ENCODE measurements around the gene C4orf17.
A peak's percentile ranks its signal among the peaks of the same experiment; 100 is the strongest.
"Not testable (repeated sequence)": the region's sequence is repeated elsewhere in the genome, so short reads cannot be mapped to it uniquely, and the experiment has no call there.

Gene C4orf17

DNA sequence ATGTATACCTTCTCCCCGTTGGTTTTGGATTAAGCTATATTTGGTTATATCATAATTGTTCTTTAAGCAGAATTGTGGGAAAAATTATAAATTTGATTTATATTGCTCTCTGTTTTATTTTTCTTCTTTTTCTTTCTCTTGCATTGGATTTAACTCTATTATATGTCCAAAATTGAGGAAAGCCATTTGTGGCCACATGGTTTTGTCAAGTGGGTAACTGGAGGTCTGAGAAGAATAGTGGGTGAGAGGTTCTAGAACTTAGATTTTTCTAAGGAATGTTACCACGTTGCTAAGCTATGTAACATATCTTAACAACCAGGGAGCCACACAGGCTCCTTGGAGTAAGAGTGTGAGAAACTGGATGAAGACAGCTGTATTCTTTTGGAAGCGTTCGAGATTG, at the start of gene C4orf17:
Gene C4orf17 (plus strand): TSS at position 301 of the 400 bp plus-strand sequence. CDS start 2,061 bp downstream, outside the sequence.
- no peak for DNase-seq (ENCODE audit: low read depth)

DNA sequence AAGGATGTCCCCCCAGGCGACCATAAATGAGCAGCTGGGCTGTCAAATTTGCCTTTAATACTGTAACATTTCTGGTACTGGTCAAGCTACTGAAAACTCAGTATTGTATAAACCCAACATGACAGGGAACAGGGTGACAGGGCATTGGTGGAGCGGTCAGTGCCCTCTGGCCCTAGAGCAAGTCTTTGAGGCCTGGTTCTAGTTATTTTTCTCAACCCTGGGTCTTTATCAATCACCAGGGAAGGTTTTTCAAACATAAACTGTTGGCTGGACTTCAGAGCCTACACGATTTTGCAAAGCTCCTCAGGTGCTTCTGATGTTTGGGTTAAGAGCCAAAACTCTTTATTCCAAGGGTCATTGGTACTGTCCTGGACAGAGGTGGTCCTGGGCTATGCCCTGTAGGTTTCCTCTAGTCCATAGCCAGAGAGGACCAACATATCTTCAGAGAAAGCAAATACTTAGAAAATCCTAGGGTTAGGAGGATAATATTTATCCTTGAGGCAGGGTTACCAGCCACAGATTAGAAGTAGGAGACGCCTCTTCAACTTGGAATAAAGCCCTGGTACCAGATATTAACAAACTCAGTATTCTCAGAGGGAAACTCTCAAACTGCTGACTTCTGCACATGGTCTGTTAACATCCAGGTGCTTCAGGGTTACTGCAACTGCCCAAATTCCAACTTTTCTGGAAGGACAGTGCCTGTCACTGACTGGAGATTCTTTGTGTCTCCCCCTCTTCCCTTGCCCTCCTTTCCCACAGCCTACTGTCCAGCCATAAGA, 49.0 kb upstream of the C4orf17 start:
- DNase-seq (ENCODE audit: low read depth) = no peak

DNA sequence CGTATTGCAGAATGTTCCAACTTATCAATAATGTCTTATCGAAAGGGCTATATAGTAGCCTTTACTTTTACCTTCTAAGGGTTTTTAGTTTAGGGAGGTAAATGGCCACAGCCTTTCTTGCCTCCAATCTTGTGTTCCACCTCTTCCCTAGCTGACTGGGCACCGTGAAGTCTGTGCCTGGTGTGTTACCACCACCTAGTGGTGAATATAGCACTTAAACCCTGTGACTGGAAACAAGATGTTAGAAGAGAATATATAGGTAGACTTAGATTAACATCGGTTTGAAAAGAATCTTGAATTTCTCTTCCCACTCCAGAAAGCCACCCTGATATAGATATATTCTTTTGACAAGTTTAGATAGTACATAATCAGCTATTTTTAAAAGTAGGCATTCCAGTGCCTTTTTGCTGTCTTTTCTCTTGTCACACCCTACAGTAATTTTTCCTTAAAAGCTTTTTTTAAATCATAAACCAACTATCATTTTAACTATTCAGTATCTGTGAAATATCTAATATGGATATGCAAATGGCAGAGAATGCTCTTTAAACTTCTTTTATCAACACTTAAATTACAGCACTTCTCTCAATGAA, 47.9 kb upstream of the C4orf17 start:
- peak; percentile 12 for DNase-seq (ENCODE audit: low read depth)

DNA sequence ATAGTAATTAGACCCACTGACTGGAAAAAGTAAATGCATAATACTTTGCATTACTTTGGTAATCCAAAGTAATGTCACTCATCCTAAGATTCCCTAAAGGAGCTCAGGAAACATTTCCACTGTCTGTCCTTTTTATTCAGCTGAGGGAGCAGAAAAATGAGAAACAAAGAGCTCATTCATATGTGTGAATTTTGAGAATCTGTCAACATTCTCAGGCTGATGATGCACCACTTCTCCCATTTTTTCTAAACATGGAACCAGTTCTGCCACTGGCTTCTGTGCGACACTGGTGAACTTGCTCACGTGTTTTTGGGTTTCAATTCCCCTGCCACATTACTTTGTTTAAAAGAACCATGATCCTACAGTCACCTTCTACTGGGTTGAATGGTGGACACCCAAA, 47.3 kb upstream of the C4orf17 start:
- no peak for DNase-seq (ENCODE audit: low read depth)

DNA sequence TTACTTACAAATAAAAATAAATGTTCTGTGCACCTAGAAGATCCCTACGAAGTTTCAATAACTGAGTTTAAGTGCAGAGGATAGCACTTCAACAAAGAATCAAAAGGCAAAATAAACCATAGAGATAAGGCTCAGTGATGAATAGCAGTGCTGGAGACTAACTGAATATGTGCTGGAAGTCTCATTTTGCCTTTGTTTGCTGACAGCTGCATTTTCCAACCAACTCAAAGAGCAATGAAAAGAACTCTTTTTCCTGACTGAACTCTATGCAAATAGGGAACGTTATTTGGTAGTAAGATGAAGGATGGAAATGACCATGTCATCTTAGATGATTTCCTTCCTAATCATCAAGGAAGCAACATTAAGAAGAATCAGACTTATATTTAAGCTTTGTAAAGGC, 42.9 kb upstream of the C4orf17 start:
- no peak for DNase-seq (ENCODE audit: low read depth)

DNA sequence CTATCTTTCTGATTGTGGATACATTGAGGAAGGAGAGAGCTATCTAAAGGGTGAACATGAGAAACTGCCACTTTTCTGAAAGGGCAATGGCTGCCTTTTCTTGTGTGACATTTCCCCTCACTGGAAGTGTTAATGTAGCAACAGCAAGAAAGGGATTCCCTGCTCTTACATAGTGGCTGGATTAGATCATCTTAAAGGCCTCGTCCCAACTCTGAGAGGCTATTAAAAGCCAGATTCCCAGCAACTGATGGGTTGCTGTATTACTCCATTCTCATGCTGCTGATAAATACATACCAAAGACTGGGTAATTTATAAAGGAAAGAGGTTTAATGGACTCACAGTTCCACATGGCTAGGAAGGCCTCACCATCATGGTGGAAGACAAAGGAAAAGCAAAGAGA, 41.9 kb upstream of the C4orf17 start:
- no peak for DNase-seq (ENCODE audit: low read depth)

DNA sequence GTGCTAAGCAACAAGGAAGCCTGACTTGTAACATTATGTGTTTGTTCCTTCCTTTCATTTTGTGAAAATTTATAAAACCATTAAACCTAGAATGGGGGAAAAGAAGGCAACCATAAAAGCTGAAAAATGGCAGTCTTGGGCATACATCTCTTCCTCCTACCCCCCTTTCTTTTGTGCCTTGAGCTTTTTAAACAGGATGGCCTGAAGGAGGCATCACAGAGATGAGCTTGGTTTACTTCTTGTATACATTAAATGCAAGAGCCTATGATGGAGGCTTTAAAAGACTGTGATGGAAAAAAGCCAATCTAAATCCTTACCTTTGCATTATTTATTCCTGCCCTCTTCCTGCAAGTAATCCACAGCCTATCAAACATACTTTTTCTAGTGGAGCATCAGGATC, 39.5 kb upstream of the C4orf17 start:
- DNase-seq (ENCODE audit: low read depth) = no peak

DNA sequence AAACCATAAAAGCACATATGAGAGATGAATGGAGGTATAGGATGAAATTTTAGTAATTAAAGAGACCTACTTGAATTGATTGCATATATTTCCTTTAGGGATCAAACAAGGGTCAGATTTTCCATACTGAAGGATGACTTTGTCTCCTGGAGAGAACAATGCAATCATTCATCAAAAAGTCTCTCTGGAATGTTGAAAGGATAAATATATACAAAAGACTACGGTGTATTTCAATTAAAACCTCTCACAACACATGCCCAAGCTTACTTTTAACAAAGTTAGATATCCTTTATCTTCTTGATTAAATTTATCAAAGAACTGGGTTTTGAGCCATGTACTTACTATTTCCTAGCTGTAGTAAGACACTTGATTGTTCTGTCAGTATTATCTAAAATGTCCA, 38.9 kb upstream of the C4orf17 start:
- no peak for DNase-seq (ENCODE audit: low read depth)

DNA sequence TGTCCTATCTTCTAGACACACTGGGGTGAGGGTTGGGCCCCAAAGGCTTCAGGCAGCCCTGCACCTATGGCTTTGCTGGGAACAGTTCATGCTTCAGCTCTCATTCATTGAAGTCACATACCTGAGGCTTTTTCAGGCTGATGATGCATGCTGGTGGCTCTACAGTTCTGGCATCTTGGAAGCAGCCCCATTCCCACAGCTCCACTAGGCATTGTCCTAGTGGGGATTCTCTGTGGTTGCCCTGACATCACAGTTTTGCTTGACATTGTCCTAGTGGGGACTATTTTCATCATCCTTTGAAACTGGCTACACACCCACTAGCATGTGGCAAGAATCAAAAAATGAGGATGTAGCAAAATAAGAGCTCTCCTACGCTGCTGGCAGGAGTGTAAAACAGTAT, 37.7 kb upstream of the C4orf17 start:
- DNase-seq (ENCODE audit: low read depth) = no peak

DNA sequence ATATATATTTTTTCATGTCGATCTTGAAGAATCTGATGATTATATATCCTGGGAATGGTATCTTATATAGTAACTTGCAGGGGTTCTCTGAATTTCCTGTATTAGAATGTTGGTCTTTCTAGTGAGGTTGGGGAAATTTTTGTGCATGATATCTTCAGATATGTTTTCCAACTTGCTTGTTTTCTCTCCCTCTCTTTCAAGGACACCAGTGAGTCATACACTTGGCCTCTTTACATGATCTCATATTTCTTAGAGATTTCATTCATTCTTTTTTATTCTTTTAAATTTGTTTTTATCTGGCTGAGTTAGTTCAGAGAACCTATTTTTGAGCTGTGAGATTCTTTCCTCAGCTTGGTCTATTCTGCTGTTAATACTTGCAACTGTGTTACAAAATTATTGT, 27.2 kb upstream of the C4orf17 start:
- no peak for DNase-seq (ENCODE audit: low read depth)

DNA sequence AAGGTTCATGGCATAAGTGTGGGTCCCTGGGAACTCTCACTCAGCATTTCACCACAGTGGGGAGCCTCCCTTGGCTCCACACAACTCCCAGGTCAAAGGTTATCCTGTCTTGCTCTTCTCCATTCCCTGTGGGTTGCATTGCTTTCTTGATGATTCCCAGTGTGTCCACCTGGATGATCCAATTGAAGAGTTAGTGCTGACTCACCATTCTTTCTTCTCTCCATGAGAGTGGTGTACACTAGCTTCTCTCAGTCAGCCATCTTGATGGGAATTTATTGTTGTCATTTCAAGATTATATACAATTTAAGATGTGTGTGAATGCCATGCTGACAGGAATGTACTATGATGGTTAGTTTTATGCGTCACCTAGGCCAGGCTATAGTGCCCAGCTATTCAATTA, 25.6 kb upstream of the C4orf17 start:
- no peak for DNase-seq (ENCODE audit: low read depth)

DNA sequence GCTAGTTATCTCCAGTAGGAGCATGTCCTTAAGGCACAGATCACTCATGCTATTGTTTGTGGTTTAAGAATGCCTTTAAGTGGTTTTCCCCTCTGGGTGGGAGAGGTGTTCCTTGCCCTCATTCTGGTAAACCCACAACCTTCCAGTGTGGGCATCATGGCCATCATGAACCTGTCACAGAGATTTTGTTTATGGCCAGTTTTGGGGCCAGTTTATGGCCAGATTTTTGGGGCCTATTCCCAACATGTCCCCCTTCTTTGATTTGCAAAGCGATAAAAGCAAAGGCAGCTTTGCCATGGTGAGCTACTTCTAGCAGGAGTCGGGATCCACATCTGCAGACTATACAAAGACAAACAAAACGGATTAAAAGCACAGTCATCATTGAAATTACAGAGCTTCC, 24.2 kb upstream of the C4orf17 start:
- not testable (repeated sequence) for DNase-seq (ENCODE audit: low read depth)

DNA sequence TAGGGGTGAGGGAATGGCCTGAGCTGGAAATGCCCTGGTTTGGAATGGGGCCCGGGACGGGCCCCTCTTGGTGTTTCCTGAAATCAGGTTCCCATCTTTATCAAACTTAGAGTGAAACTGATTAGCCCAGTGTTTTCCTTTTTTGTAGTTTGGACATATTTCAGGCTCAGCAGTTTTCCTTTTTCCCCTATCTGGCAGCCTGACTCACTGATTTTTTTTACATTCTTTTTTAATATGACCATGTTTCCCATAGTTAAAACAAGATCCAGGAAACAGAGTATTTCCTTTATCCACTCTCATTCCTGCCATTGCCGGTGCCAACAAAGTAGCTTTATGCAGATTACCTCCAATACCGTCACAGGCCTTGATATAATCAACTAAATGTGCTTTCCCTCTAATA, 20.5 kb upstream of the C4orf17 start:
- DNase-seq (ENCODE audit: low read depth) = no peak

DNA sequence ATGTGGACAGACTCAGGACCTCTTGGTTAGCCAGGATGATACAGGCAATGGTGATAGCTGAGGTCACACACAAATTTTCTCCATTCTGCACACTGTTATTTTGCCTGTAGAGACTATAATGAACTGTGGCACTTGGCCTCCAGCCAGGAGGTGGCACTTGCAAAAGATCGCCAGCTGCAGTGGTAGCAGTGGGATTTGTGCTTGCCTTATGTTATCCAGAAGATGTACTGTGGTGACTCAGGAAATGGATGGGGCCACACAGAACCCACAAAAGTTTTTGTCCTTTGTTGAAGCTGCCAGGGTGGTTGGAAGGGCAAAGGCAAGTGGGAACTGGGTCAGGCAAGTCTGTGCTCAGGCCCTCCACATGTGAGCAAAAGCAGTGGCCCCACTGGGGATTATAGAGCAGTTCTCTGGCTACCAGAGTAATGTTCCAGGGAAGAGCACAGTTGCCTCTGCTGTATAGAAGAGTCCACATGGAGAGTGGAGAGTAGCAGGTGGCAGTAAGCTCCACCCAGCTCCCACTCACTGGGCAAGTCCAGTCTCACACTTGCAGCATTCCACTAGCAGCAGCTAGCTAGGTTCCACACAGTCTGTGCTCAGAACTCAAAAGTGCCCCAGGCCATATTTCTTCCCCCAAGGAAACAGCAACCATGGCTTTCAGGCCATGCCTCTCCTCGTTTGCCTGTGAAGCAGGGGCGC, 5.9 kb upstream of the C4orf17 start:
- no peak for DNase-seq (ENCODE audit: low read depth)

DNA sequence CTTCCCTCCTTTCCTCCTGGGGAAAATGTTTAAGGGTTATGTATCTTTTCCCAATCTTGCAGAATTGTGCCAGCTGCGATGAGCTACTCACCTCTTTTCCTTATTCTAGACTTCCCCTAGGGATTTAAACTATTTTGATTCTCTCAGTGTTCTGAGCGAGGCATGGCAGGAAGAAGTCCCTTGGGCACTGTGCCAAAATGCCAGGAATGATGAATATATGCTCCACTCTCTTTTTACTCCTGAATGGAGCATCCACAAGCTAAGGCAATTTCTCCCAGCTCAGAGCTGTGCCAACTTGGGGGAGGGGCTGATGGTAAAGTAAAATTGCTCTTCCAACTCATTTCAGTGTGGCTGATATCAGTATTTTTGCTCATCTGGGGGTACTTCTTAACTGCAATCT, 4.0 kb upstream of the C4orf17 start:
- no peak for DNase-seq (ENCODE audit: low read depth)

DNA sequence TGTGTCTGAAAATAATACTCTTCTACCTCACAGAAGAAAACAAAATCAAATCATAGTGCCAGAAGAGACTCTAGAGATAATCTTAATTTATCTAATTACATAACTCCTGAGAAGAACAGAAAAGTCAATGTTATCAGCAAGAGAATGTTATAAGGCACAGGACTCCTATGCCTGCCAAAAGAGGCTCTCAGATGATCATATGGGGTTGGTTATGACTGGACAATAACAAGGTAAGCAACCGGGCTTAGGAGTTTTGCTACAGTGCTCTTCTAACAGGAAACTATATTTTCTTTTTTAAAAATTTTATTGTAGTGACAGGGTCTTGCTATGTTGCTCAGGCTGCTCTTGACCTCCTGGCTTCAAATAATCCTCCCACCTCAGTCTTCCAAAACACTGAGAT, 3.5 kb upstream of the C4orf17 start:
- no peak for DNase-seq (ENCODE audit: low read depth)

DNA sequence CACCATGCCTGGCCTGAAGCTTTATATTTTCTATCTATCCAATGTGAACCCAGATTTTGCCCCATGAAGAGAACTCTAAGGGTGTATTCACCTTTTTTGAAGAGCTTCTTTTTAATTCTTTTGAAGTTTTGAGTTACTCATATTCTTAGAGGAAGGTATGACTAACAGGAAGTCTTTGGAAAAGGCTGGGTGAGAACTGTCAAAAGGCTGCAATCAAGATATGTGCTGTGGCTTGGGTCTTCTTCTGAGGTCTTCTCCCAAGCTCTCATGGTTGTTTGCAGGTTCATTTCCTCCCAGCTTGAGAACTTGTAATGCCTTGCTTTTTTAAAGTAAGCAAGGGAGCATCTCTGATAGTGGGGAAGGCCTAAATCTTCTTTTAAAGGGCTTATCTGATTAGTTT, 3.1 kb upstream of the C4orf17 start:
- DNase-seq (ENCODE audit: low read depth) = no peak

DNA sequence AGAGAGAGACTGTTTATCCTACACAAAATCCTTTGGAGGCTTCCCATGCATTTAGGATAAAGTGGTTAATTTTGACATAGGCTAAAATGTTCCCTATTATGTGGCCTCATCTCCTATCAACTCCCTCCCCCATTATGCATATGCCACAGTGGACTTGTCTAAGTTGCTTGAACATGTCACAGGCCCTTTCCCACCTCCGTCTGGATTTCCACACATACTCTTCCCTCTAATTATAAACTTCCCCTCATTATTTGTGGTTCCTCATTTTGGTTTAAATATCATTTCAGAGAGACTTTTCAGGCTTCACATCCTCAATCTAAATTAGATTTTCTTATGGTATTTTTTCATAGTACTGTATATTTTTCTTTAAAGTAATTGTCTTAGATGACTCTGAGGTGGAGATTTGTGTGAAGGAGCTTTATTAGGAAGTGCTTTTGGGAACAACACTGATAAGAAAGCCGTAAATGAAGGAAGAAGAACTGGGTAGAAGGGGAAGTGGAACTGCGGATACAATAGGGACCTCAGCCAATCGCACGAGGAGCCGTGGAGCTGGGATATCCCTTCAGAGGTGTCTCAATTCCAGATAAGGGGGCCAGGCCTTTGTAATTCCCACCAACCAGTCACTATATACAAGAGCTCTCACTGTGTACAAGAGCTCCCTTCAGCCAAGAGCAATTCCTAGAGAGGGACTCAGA, 7.9 kb downstream of the C4orf17 start:
- no peak for DNase-seq (ENCODE audit: low read depth)

DNA sequence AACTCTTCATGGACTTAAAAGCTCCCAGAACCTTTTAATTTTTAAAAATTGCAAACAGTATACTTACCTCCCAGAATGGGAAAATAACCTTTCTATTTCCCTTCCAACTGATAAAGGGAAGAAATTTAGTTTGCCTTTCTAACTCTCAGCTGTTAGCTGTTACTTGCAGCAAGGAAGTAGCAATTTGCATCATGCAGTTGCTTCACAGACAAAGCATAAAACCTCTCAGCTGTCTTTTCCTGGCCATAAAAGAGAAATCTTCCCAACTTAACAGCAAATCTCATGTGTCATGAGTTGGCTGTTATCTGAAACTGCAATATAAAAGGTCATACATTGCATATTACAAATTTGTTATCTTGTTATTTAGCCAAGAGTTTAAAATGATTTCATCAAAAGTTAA, 18.4 kb downstream of the C4orf17 start:
- DNase-seq (ENCODE audit: low read depth) = no peak

DNA sequence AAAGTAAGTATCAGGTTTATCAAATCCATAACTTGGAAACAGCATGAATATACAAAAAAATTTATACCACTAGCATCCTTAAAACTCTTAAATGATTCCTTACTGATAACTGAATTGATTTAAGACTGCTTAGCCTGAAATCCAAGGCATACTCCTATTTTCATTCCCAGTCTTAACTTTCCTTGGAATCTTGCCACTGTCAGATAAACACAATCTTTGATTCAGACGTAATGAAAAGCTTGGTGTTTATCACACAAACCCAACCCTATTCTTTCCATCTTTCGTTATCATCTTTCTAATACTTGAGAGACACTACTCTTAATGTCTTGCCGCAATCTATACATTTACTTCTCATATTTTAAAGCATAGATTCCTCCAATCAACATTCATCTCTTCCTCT, 19.1 kb downstream of the C4orf17 start:
- DNase-seq (ENCODE audit: low read depth) = no peak

DNA sequence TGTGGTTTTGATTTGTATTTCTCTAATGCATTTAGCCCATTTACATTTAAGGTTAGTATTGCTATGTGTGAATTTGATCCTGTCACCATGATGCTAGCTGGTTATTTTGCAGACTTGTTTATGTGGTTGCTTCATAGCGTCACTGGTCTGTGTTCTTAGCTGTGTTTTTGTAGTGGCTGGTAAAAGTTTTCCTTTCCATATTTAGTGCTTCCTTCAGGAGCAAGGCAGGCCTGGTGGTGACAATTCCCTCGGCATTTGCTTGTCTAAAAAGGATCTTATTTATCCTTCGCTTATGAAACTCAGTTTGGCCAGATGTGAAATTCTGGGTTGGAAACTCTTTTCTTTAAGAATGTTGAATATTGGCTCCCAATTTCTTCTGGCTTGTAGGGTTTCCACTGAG, 23.9 kb downstream of the C4orf17 start:
- not testable (repeated sequence) for DNase-seq (ENCODE audit: low read depth)

DNA sequence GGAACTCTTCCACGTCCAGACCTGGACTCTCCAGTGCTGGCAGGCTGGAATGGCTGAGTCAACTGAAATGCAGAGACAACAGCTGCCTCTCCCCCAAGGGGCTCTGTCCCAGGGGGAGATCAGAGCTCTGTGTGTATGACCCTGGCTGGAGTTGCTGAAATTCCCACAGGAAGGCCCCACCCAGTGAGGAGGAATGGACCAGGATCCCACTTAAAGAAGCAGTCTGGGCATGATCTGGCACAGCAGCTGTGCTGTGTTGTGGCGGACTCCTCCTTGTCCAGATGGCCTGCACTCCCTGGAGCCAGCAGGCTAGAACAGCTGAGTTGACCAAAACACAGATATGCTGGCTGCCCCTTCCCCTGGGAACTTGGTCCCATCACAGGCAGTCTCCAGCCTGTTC, 25.4 kb downstream of the C4orf17 start:
- DNase-seq (ENCODE audit: low read depth) = no peak

DNA sequence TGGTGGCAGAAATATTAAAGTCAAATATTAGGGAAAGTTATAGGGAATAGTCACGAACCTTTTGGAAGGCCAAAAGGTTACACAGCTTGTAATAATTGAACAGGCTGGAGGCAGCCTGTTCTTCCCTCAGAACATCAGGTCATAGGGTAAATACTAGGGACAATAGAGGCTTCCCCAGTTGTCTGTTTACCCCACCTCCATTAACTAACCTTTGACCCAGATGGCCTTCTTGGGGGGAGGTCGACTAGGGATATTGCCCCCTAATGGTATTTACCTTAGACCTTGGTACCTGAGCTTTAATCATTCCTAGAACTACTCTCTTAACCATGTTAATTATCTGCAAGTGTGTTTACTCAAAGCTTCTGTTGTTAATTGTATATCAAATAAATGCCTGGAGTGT, 26.0 kb downstream of the C4orf17 start:
- DNase-seq (ENCODE audit: low read depth) = no peak
